Measurements from ENCODE around the gene ATR. TPM values are rescaled to one million over a fixed set of nuclear protein-coding genes. Genes with fewer than 3 reads are reported as not detected.
A peak's percentile ranks its signal among the peaks of the same experiment; 100 is the strongest.
"Not testable (repeated sequence)": the region's sequence is repeated elsewhere in the genome, so short reads cannot be mapped to it uniquely, and the experiment has no call there.

ATR gene
- polyA plus RNA-seq, 2 of the 4 experiments (the other 2 are of a cell fraction): 13.9 to 36.2 TPM

DNA sequence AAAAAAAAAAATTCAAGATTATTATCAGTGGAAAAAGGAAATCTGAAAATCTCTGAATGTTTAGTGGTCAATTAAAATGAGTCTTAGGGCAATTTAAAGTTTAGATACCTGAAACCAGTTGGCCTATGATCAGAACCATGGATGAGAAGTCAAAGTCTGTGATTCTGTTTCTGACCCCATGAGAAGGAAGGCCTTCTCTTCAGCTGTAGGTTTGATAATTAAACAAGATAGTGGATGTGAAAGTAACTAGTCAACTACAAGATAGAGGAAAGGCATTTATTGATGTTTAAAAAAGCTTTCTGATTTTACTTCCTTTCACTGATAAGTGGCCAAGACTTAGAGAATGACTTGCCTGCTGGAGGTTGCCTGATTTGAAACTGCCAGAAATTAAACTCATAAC lies 26.4 kb upstream of the ATR start:
- POLR2A ChIA-PET: interaction anchor here (0.6 kb wide), 1 partner anchor 32 kb away, joined by 7 read pairs; no protein-coding TSS in a partner anchor
- Histone ChIP-seq H3K4me2 (no peak overlapping the region), H3K4me3 (no peak overlapping the region), H3K27ac (no peak overlapping the region), H3K9me3 (no peaks in the 10 kb centered on the region), H3K4me1 (no peaks in the 10 kb centered on the region)
- TF ChIP-seq PHF8 (IDR thresholded peaks at IDR 0.05; ENCODE audit: borderline replicate concordance, low read depth) (no peak), HOXB5 (CRISPR knock-in tag; IDR thresholded peaks at IDR 0.05) (no peak), TFCP2L1 (CRISPR knock-in tag; IDR thresholded peaks at IDR 0.05) (no peak), CBX8 (IDR thresholded peaks at IDR 0.05) (no peak), RCOR1 (IDR thresholded peaks at IDR 0.05; ENCODE audit: low read depth, low read length) (no peak), EHF (CRISPR knock-in tag; IDR thresholded peaks at IDR 0.05) (no peak), EP300 (IDR thresholded peaks at IDR 0.05) (no peak), RNF2 (IDR thresholded peaks at IDR 0.05; ENCODE audit: borderline replicate concordance, low read depth) (no peak), HOXB13 (CRISPR knock-in tag; IDR thresholded peaks at IDR 0.05; ENCODE audit: low read depth) (no peak), FOSL2 (IDR thresholded peaks at IDR 0.05) (no peak), FOSL2 (CRISPR knock-in tag; IDR thresholded peaks at IDR 0.05) (no peak), ZNF302 (CRISPR knock-in tag; IDR thresholded peaks at IDR 0.05) (no peak), SMC3 (IDR thresholded peaks at IDR 0.05) (no peak), KDM1A (IDR thresholded peaks at IDR 0.05; ENCODE audit: low read depth) (no peak), NR3C1 (IDR thresholded peaks at IDR 0.05) (no peak), POLR2A (IDR thresholded peaks at IDR 0.05; ENCODE audit: low read length) (no peak), CHD4 (IDR thresholded peaks at IDR 0.05; ENCODE audit: borderline replicate concordance) (no peak)
- TF ChIP-seq, protein P1, sequence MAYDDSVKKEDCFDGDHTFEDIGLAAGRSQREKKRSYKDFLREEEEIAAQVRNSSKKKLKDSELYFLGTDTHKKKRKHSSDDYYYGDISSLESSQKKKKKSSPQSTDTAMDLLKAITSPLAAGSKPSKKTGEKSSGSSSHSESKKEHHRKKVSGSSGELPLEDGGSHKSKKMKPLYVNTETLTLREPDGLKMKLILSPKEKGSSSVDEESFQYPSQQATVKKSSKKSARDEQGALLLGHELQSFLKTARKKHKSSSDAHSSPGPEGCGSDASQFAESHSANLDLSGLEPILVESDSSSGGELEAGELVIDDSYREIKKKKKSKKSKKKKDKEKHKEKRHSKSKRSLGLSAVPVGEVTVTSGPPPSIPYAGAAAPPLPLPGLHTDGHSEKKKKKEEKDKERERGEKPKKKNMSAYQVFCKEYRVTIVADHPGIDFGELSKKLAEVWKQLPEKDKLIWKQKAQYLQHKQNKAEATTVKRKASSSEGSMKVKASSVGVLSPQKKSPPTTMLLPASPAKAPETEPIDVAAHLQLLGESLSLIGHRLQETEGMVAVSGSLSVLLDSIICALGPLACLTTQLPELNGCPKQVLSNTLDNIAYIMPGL (CRISPR knock-in tag; IDR thresholded peaks at IDR 0.05; ENCODE audit: borderline replicate concordance): no peak
- TF ChIP-seq, protein P2, sequence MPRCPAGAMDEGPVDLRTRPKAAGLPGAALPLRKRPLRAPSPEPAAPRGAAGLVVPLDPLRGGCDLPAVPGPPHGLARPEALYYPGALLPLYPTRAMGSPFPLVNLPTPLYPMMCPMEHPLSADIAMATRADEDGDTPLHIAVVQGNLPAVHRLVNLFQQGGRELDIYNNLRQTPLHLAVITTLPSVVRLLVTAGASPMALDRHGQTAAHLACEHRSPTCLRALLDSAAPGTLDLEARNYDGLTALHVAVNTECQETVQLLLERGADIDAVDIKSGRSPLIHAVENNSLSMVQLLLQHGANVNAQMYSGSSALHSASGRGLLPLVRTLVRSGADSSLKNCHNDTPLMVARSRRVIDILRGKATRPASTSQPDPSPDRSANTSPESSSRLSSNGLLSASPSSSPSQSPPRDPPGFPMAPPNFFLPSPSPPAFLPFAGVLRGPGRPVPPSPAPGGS (IDR thresholded peaks at IDR 0.05): no peak
- no peak for DNase-seq (ENCODE audit: low read depth in 1 of 2, low spot score in 1 of 2)
- FAIRE-seq: peak; percentile 70
- ATAC-seq: no peak
- CTCF ChIA-PET: interaction anchor here (1.4 kb wide), 1 partner anchor 9 kb away, joined by 3 read pairs; no protein-coding TSS in a partner anchor

- H3K9me3 ChIP-seq; H3K27ac ChIP-seq; H3K4me1 ChIP-seq; FAIRE-seq; H3K4me2 ChIP-seq; POLR2A ChIA-PET; ATAC-seq; H3K4me3 ChIP-seq; DNase-seq (ENCODE audit: low read depth in 1 of 2, low spot score in 1 of 2): not testable (repeated sequence)
- WGBS (ENCODE audit: missing lambda C conversion rate): 96% methylated on average over 7 of the region's 7 CpGs
- CTCF ChIA-PET: interaction anchor here (1.0 kb wide), 1 partner anchor 391 kb away, joined by 3 read pairs; no protein-coding TSS in a partner anchor
These were observed 24.8 kb upstream of the ATR start for GRCh38 chr3:142603386-142603705.

- Histone ChIP-seq H3K4me1 (peaks cover 6% of the 10 kb centered on the region), H3K4me2 (no peak overlapping the region), H3K27ac (no peak overlapping the region), H3K9me3 (no peaks in the 10 kb centered on the region), H3K4me3 (no peak overlapping the region)
- ATAC-seq: no peak
- WGBS (ENCODE audit: missing lambda C conversion rate): 92% methylated on average over 13 of the region's 13 CpGs
- ChIA-PET POLR2A (no interaction called here), CTCF (interaction anchor here (1.0 to 1.6 kb wide), 4 partner anchors 11 to 392 kb away, joined by 3 to 6 read pairs (median 5); no protein-coding TSS in a partner anchor)
- DNase-seq (ENCODE audit: low read depth in 1 of 2, low spot score in 1 of 2): no peak
- no peak for FAIRE-seq
- TF ChIP-seq RFX5 (IDR thresholded peaks at IDR 0.05) (no peak), CHD2 (IDR thresholded peaks at IDR 0.05; ENCODE audit: low read length, partially characterized antibody) (no peak), EHF (CRISPR knock-in tag; IDR thresholded peaks at IDR 0.05) (no peak), CBX2 (IDR thresholded peaks at IDR 0.05; ENCODE audit: borderline replicate concordance, low read depth) (no peak), MAZ (IDR thresholded peaks at IDR 0.05; ENCODE audit: borderline replicate concordance, low read depth, low read length) (no peak), EP300 (IDR thresholded peaks at IDR 0.05) (no peak), ATOH8 (CRISPR knock-in tag; IDR thresholded peaks at IDR 0.05; ENCODE audit: low read depth) (no peak), CBX8 (IDR thresholded peaks at IDR 0.05) (no peak), HOXB13 (CRISPR knock-in tag; IDR thresholded peaks at IDR 0.05; ENCODE audit: low read depth) (no peak), ZFP36 (IDR thresholded peaks at IDR 0.05; ENCODE audit: borderline replicate concordance, partially characterized antibody) (no peak), KDM1A (IDR thresholded peaks at IDR 0.05; ENCODE audit: low read depth) (no peak), KDM5A (IDR thresholded peaks at IDR 0.05) (no peak), HOXA7 (CRISPR knock-in tag; IDR thresholded peaks at IDR 0.05) (no peak), FOXS1 (CRISPR knock-in tag; IDR thresholded peaks at IDR 0.05) (no peak), HEYL (CRISPR knock-in tag; IDR thresholded peaks at IDR 0.05) (no peak), TP53 (CRISPR knock-in tag; IDR thresholded peaks at IDR 0.05) (no peak)
- TF ChIP-seq, protein P3, sequence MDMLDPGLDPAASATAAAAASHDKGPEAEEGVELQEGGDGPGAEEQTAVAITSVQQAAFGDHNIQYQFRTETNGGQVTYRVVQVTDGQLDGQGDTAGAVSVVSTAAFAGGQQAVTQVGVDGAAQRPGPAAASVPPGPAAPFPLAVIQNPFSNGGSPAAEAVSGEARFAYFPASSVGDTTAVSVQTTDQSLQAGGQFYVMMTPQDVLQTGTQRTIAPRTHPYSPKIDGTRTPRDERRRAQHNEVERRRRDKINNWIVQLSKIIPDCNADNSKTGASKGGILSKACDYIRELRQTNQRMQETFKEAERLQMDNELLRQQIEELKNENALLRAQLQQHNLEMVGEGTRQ (IDR thresholded peaks at IDR 0.05): no peak
These were observed 24.3 kb upstream of the ATR start for GRCh38 chr3:142602619-142603385.
